H1 (cell line): Measurements from ENCODE around the gene DCTN2. TPM values are rescaled to one million over a fixed set of nuclear protein-coding genes. Genes with fewer than 3 reads are reported as not detected.

Experiments used
- NRF1 ChIP-seq: IDR thresholded peaks from 2 replicates; pipeline ENCODE4 v1.6.1; 2011; ENCODE audit warnings: mild to moderate bottlenecking, low read depth, low read length, improper control_type of control experiment
- YY1 ChIP-seq: IDR thresholded peaks from 2 replicates; pipeline ENCODE4 v1.6.1; 2011; ENCODE audit warnings: low read depth, mild to moderate bottlenecking, low read length
- polyA plus RNA-seq, 7 experiments: library from polyadenylated mRNA; depleted of rRNA in 3 of 7; stranded (reverse) in 5 of 7; unstranded in 2 of 7; fragments of >200 nt in 5 of 7; fragments of 200-250 nt in 2 of 7; gene quantifications; 1 replicate in 5 of 7; 2 replicates in 1 of 7; 4 replicates in 1 of 7; pipeline versions ENCODE4 v1.2.1 to v1.2.3, GENCODE V29; 2011 to 2013; ENCODE audit warnings: missing spikeins in 2 of 7, mixed read lengths in 2 of 7
- total RNA-seq: library from RNA; stranded (reverse); fragmentation: NEBNext Ultra II Directional; extraction: Animal tissue kit (Norgen Biotek cat#: 25700); gene quantifications from 2 replicates; pipeline ENCODE4 v1.2.1, GENCODE V29; 2021
- TF ChIP-seq, protein P1 (sequence below), 3 experiments: IDR thresholded peaks; 1 replicate in 2 of 3; 2 replicates in 1 of 3; pipeline versions ENCODE4 v1.5.1 to v1.6.1; 2011; ENCODE audit warnings: low read length in 3 of 3, mild to moderate bottlenecking in 3 of 3, inconsistent platforms in 2 of 3, low read depth in 1 of 3, moderate library complexity in 1 of 3; ENCODE audit not compliant: insufficient read depth in 1 of 3; ENCODE audit errors: control extremely low read depth in 1 of 3

The DCTN2 gene
- total and polyA plus RNA-seq, 2 of the 8 experiments (the other 6 are each of a cell fraction or from before 2014, with no cell fraction given), result 90.3 to 91.9 TPM

DNA sequence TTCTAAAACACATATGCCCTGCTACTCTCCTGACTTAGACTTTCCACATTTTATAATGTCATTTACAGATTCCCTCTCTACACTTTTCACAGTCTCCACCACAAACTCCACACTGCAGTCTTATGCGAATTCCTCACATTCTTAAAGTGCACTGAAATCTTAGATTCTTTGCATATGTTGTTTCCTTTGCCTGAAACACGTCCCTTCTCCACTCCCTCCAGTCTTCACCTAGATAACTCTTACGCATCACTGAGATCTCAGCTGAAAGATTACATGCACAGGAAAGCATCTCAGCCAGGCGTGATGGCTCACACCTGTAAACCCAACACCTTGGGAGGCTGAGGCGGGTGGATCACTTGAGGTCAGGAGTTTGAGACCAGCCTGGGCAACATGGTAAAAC is 63.5 kb downstream of the DCTN2 start (continued):
- TF ChIP-seq, protein P1, sequence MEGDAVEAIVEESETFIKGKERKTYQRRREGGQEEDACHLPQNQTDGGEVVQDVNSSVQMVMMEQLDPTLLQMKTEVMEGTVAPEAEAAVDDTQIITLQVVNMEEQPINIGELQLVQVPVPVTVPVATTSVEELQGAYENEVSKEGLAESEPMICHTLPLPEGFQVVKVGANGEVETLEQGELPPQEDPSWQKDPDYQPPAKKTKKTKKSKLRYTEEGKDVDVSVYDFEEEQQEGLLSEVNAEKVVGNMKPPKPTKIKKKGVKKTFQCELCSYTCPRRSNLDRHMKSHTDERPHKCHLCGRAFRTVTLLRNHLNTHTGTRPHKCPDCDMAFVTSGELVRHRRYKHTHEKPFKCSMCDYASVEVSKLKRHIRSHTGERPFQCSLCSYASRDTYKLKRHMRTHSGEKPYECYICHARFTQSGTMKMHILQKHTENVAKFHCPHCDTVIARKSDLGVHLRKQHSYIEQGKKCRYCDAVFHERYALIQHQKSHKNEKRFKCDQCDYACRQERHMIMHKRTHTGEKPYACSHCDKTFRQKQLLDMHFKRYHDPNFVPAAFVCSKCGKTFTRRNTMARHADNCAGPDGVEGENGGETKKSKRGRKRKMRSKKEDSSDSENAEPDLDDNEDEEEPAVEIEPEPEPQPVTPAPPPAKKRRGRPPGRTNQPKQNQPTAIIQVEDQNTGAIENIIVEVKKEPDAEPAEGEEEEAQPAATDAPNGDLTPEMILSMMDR (IDR thresholded peaks at IDR 0.05; ENCODE audit: control extremely low read depth in 1 of 3, insufficient read depth in 1 of 3, low read depth in 1 of 3, low read length in 3 of 3), result no peak
- TF ChIP-seq NRF1 (no peak), YY1 (no peak)
